ENCODE results near the gene HCN1.
A peak's percentile ranks its signal among the peaks of the same experiment; 100 is the strongest.
"Not testable (repeated sequence)": the region's sequence is repeated elsewhere in the genome, so short reads cannot be mapped to it uniquely, and the experiment has no call there.

HCN1 gene

GRCh38 chr5:45437752-45438151 lies 258.4 kb downstream of the HCN1 start:
- FAIRE-seq, result no peak

GRCh38 chr5:45417285-45417998 lies 278.7 kb downstream of the HCN1 start:
- no peak for DNase-seq (ENCODE audit: low spot score)
- FAIRE-seq, result no peak

More at GRCh38 chr5:45437752-45438151, 258.4 kb downstream of the HCN1 start:
- DNase-seq (ENCODE audit: low spot score), result no peak

- DNase-seq (ENCODE audit: low spot score) (no peak), FAIRE-seq (no peak)
These were observed 281.3 kb downstream of the HCN1 start for GRCh38 chr5:45414620-45415573.

- peak; percentile 94 for FAIRE-seq
- DNase-seq (ENCODE audit: low spot score), result peak; percentile 69
These were observed 284.1 kb downstream of the HCN1 start for GRCh38 chr5:45411971-45412612.

GRCh38 chr5:45410304-45410995 lies 285.7 kb downstream of the HCN1 start:
- no peak for DNase-seq (ENCODE audit: low spot score)

GRCh38 chr5:45408067-45408466 lies 288.1 kb downstream of the HCN1 start:
- DNase-seq (ENCODE audit: low spot score) (no peak), FAIRE-seq (peak; percentile 74)

More at GRCh38 chr5:45410304-45410995, 285.7 kb downstream of the HCN1 start:
- peak; percentile 18 for FAIRE-seq

GRCh38 chr5:45402804-45403455 lies 293.2 kb downstream of the HCN1 start:
- FAIRE-seq (no peak), DNase-seq (ENCODE audit: low spot score) (no peak)

GRCh38 chr5:45399041-45399440 lies 297.1 kb downstream of the HCN1 start:
- DNase-seq (ENCODE audit: low spot score), result no peak
- no peak for FAIRE-seq

GRCh38 chr5:45385321-45386058 lies 310.7 kb downstream of the HCN1 start:
- FAIRE-seq, result peak; percentile 91
- DNase-seq (ENCODE audit: low spot score), result peak; percentile 79

GRCh38 chr5:45383985-45384384 lies 312.2 kb downstream of the HCN1 start:
- DNase-seq (ENCODE audit: low spot score), result no peak
- no peak for FAIRE-seq

GRCh38 chr5:45382583-45382982 lies 313.6 kb downstream of the HCN1 start:
- FAIRE-seq, result peak; percentile 17
- DNase-seq (ENCODE audit: low spot score), result no peak

GRCh38 chr5:45376417-45376816 lies 319.8 kb downstream of the HCN1 start:
- DNase-seq (ENCODE audit: low spot score), result no peak
- no peak for FAIRE-seq

- no peak for FAIRE-seq
- no peak for DNase-seq (ENCODE audit: low spot score)
These were observed 323.6 kb downstream of the HCN1 start for GRCh38 chr5:45372629-45373028.

GRCh38 chr5:45371423-45371822 lies 324.8 kb downstream of the HCN1 start:
- not testable (repeated sequence) for FAIRE-seq; DNase-seq (ENCODE audit: low spot score)

GRCh38 chr5:45355189-45355992 lies 340.8 kb downstream of the HCN1 start:
- DNase-seq (ENCODE audit: low spot score) (no peak), FAIRE-seq (no peak)

- DNase-seq (ENCODE audit: low spot score) (no peak), FAIRE-seq (no peak)
These were observed 359.7 kb downstream of the HCN1 start for GRCh38 chr5:45336464-45336863.

GRCh38 chr5:45335978-45336377 lies 360.2 kb downstream of the HCN1 start:
- FAIRE-seq (no peak), DNase-seq (ENCODE audit: low spot score) (no peak)

- FAIRE-seq (no peak), DNase-seq (ENCODE audit: low spot score) (no peak)
These were observed 360.8 kb downstream of the HCN1 start for GRCh38 chr5:45335346-45335745.

GRCh38 chr5:45334939-45335338 lies 361.2 kb downstream of the HCN1 start:
- FAIRE-seq, result no peak
- DNase-seq (ENCODE audit: low spot score), result no peak

Data from RCC 7860 (cell line).